GM18519 (cell line): ENCODE results near the gene SERPINB13.
A peak's percentile ranks its signal among the peaks of the same experiment; 100 is the strongest.

ENCODE experiments used
- ATAC-seq: cut with Tn5 transposase; IDR thresholded peaks from one replicate; pipeline ENCODE4 v1.9.1; 2021; ENCODE audit warnings: mild to moderate bottlenecking, moderate library complexity; ENCODE audit not compliant: unreplicated experiment, low FRiP score

SERPINB13 gene

GRCh38 chr18:63586966-63587365 is at the start of gene SERPINB13:
Gene SERPINB13 (plus strand): TSS chr18:63587343. CDS start chr18:63588668, 1,325 bp downstream.
- ATAC-seq: no peak

- ATAC-seq: no peak
Observed at GRCh38 chr18:63539904-63540510, 47.1 kb upstream of the SERPINB13 start.

GRCh38 chr18:63542069-63542468 is 45.1 kb upstream of the SERPINB13 start, which contains the start of gene SERPINB12:
Gene SERPINB12 (plus strand): TSS chr18:63542369. CDS start chr18:63556160, 13,791 bp downstream.
- no peak for ATAC-seq

GRCh38 chr18:63544017-63544416 is 43.1 kb upstream of the SERPINB13 start:
- no peak for ATAC-seq

- ATAC-seq: no peak
Observed at GRCh38 chr18:63545000-63545399, 42.1 kb upstream of the SERPINB13 start.

GRCh38 chr18:63550068-63550467 is 37.1 kb upstream of the SERPINB13 start:
- no peak for ATAC-seq

GRCh38 chr18:63551769-63552168 is 35.4 kb upstream of the SERPINB13 start:
- no peak for ATAC-seq

GRCh38 chr18:63552581-63552980 is 34.6 kb upstream of the SERPINB13 start:
- no peak for ATAC-seq

- ATAC-seq: no peak
Observed at GRCh38 chr18:63553081-63553480, 34.1 kb upstream of the SERPINB13 start.

GRCh38 chr18:63559567-63560491 is 27.3 kb upstream of the SERPINB13 start:
- ATAC-seq: no peak

GRCh38 chr18:63562284-63562683 is 24.9 kb upstream of the SERPINB13 start:
- ATAC-seq: peak; percentile 71

GRCh38 chr18:63564021-63564420 is 23.1 kb upstream of the SERPINB13 start:
- no peak for ATAC-seq

GRCh38 chr18:63564561-63564960 is 22.6 kb upstream of the SERPINB13 start:
- no peak for ATAC-seq

GRCh38 chr18:63567276-63567675 is 19.9 kb upstream of the SERPINB13 start:
- no peak for ATAC-seq

GRCh38 chr18:63567825-63568224 is 19.3 kb upstream of the SERPINB13 start:
- no peak for ATAC-seq

- ATAC-seq: no peak
Observed at GRCh38 chr18:63570721-63571120, 16.4 kb upstream of the SERPINB13 start.

- ATAC-seq: no peak
Observed at GRCh38 chr18:63575681-63576080, 11.5 kb upstream of the SERPINB13 start.

- peak; percentile 57 for ATAC-seq
Observed at GRCh38 chr18:63578357-63578958, 8.7 kb upstream of the SERPINB13 start.

- ATAC-seq: no peak
Observed at GRCh38 chr18:63579616-63580015, 7.5 kb upstream of the SERPINB13 start.

- no peak for ATAC-seq
Observed at GRCh38 chr18:63585988-63586387, 1.2 kb upstream of the SERPINB13 start.

GRCh38 chr18:63586431-63586830 is 712 bp upstream of the SERPINB13 start:
- ATAC-seq: no peak
